GM18507 (cell line): ENCODE measurements around the gene UBL4B.

Experiments used
- DNase-seq: peaks from one replicate; pipeline ENCODE4 v3.0.0; 2011; ENCODE audit warnings: low read depth; ENCODE audit not compliant: insufficient read length; ENCODE audit errors: extremely low spot score
- FAIRE-seq: peaks from 2 replicates; lab custom pipeline; 2011; peaks lifted over from hg19 to GRCh38; lab: Jason Lieb, UNC

Gene UBL4B

DNA sequence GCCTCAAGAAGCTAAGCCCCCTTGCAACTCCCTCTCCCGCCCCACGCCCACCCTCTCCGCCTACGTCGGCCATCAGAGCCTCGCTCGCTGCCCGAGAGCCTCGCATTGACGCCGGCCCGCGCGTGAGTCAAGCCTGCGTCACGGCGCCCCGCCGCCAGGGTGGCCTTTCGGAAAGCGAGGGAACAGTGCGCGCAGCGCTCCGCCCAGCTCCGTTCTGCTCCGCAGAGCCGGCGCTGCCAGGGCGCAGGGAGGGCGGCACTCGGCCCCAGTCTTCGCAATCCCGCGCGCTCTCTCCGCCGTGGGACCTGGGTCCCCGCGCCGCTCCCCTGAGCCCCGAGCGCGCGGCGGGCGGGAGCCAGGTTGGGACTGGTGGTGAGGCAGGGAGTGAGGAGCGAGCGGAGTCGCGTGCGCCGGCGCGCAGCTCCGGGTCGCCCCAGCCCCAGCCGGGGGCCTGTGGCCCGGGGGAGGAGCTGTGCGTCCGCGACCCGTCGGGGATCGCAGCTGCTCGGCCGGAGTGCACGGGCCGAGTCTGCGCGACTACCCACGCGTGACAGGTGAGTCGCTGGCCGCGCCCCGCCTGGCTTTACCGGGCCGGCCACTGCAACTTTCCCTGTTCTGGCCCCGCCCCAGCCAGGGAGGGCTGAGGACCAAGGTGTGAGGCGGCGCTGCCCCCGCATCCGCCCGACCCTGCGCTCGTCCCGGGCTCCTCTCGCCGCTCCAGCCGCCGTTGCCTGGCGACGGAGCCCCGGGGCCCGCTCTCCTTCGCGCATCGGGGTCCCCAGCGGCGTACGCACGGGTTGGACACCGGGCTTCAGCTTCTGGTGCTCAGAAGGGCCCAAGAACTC, 38.3 kb downstream of the UBL4B start, which contains the start of gene SLC6A17:
SLC6A17 (plus strand) TSS at position 165 of the 845 bp plus-strand sequence. CDS start 16,436 bp downstream, outside the sequence.
- DNase-seq: no peak
- no peak for FAIRE-seq

DNA sequence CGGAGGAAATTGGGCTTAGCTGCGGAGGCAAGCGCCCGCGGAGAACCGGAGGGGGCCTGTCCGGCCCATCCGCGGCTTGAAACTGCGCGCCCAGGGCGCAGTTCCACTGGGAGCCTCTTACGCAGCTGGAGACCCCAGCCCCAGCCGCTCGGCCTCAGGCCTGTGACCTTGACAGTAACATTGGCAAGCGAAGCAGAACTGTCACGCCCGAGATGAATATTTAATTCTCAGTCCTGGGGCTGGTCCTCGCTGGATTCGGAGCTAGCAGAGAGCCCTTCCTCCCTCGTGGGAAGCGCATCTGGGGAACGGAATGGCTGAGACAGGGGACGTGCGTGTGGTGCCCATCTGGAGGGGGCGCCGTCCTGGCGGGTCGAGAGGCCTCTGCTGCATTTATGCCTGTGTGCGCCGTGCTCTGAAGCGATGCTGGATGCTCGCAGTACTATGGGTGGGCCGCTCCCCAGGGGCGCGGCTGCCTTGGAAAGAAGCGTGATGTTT, 39.0 kb downstream of the UBL4B start:
- DNase-seq: no peak
- no peak for FAIRE-seq

DNA sequence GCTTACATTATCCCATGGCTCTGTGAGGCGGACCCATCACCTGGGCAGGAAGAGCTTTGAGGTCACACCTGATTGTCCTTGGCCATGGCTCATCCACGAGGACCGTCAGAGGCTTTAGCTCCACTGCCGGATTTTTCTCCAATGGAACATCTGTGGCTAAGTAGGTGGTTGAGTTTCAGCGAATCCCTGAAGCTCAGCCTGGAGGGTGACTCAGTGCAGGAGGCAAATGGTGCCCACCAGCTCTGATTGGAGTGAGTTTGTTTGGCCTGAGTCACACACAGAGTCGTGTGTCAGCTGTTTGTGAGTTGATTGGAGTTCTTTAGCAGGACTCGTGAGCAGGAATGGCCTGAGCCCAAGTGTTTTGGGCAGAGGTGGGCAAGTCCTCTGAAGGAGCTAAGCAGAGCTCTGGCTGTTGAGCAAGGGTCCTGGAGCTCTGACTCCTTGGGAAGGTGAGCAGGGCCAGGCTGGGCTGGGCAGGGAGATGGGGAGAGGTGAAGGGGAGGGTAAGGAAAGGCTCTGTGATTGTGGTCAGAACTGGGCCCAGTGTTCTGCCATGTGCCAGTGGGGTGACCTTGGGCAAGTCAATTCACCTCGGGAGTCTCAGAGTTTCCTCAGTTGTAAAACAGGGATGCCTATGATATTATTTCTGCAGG, 40.0 kb downstream of the UBL4B start:
- DNase-seq (no peak), FAIRE-seq (no peak)

DNA sequence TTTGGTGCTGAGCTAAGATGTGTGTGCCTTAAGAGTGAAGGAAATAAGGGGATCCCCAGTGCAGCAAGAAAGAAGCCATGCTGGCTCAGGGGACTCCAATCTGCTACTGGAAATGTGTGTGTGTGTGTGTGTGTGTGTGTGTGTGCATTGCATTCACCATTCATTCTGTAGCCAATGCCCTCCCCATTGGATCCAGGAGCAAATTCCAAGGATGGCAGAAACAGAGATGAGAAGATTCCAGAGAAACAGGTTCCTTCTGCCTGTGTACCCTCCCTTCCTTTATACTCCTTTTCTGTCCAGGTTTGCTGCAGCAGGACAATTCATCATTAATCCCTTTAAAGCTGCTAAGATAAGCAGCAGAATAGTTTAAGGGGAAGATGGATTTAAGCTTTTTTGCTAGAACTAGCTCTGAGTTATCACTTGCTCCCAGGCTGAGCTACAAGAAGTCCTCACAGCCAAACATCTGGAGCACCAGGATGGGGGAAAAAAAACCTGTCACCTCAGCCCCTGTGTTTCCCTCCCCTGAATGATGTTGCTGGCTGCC, 41.2 kb downstream of the UBL4B start:
- FAIRE-seq (no peak), DNase-seq (no peak)

DNA sequence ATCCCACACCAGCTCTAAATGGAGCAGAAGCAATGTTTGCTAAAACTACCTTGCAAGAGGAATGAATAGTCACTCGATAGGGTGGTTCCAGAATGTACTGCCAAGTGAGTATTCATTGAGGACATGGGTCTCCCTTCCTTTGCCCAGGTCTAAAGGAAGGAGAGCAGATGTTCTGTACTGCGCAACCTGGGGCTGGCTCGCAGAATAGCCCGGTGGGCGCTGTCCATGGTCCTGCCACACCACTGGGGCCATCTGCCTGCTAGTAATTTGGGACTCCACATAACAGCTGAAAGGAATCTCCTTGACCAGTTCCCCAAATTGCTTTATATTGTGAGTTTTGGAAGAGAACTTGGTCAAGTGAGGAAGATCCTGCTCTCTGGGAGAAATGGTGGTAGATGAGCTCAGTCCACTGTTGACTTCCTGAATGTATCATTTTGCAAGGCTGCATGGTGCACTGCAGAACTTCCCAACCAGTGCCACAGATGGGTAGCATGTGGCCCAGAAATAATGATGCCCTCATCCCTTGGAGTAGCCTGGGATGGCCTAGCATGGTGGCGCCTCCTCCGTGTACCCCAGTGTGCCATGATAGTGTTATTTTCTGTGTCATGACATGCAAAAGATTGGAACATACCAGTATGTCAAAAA, 43.8 kb downstream of the UBL4B start:
- DNase-seq (peak; percentile 20), FAIRE-seq (no peak)

DNA sequence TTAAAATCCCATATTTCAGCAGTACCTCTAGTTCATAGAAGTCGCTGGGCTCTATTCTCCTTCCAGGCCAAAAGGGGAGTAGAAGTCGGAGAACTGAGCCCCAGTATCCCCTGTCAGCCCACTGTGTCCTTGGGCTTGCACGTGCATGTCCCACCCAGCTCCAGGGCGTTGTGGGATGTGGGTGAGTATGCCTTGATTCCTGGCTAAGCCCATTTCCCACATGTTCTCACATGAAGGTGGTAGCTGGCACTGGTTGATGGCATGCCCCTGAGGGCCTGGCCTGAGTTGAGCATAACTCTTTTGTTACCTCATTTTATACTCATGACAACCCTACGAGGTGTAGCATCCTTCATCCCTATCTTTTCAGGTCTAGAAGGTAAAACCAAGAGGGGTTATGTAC, 46.0 kb downstream of the UBL4B start:
- FAIRE-seq: no peak
- DNase-seq: no peak

DNA sequence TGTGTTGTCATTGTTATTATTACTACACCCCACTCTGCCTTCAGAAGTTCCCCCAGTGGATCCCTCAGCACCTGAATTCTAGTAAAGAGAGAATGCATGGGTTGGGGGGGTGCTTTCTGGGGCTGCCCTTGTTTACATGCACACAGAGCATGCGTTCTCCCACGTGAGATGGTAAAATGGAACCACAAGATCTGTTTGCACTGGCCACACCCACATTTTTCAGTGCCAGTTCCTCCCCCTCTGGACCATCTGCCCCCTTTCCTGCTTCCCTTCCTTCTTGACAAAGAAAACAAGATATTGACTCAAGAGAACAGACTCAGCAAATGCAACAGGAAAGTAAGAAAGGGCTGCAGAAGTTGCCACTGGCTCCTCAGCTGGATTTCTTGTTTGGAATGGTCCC, 46.9 kb downstream of the UBL4B start:
- FAIRE-seq (no peak), DNase-seq (no peak)

DNA sequence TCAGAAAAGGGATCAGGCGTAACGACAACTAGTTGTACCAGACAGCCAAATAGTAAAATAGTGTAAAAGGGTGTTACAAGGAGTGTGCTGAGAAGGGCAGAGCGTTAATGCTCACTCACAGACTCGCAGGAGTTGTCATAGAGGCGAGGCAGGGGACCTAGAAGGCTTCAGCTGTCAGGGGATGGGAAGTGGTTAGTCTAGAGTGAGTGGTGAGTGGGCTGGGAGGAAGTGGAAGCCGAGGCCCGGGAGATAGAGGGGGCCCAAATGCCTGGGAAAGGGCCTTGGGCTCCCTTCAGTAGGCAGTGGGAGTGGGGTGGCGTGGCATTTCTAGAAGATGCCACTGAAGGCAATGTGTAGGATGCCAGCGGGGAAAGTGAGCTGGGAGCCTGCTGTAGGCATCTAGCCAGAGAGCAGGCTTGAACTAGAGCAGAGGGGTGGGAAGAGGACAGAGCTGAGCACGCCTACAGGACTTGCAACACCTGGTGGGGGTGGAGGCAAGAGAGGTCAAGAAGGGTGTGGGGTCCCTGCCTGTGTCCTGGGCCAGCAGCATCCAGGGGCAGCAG, 48.4 kb downstream of the UBL4B start:
- FAIRE-seq: no peak
- DNase-seq: no peak

DNA sequence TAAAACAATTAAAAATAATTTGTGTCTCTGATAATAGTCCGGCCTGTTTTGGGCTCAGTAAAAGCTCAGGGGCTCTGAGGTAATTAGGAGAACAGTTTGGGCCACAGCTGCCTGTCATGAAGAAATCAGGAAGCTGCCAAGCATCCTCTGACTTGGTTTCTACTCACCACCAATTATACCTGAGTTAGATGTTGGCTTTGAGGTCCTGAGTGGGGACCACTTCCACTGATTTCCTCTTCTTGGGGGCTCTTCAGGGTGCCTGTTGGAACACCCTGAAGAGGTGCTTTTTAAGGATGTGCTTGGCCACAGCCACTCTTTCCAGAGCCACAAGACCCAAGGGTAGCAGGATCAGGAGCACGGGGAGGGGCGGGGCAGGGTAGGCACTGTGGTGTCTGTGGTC, 48.9 kb downstream of the UBL4B start:
- DNase-seq: no peak
- no peak for FAIRE-seq

DNA sequence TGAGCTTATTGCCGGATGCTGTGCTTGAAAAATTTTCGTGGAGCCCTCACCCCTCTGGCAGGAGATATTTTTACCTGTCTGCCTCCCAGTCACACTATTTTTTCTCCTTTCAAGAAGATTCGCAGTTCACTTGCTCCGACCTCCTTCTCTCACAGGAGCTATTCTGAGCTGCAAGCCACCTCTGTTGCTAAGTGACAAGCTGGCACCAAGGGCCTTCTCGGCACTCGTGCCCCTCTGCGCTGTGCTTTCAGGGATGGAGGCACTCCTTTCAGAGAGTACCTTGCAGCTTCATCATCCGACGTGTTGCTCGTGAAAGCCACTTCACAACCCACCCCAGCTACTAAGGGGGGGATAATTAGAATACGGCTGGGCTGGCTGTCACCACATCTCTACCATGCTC, 49.6 kb downstream of the UBL4B start:
- DNase-seq: no peak
- no peak for FAIRE-seq
